Measurements from ENCODE around the gene FAM181A. TPM values are rescaled to one million over a fixed set of nuclear protein-coding genes. Genes with fewer than 3 reads are reported as not detected.
A peak's percentile ranks its signal among the peaks of the same experiment; 100 is the strongest.

FAM181A gene
- total RNA-seq, 2 experiments from 2014 or later = not detected

DNA sequence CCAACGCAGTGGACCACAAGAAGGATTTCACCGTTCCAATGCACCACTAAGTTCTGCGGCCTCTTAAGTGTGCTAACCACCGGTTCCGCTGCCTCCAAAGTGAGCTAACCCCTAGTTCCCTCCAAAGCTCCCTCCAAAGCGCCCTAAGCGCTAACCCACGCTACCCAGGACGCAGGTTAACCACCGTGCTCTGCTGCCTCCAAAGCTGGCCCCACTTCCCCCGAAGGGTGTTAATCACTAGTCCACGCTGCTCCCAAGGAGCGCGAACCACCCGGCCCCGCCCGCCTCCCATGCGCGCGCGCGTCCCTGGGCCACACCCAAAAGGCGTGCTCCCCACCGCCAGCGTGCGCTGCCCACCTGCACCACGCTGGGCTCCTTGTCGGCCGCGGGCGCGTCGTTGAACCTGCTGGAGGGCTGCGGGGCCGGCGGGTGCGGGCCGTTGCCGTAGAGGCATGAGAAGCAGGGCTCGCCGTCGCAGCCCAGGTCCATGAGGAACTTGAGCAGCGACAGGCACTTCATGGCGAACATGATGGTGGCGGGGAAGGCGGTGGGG lies 11.7 kb downstream of the FAM181A start:
- peaks cover 20% of the 10 kb centered on the region for H3K27me3 Mint-ChIP-seq
- no peak for TF ChIP-seq CTCF (IDR thresholded peaks at IDR 0.05)
- H3K36me3 Mint-ChIP-seq (ENCODE audit: low read depth) = peaks cover 8% of the 10 kb centered on the region
- peaks cover 12% of the 10 kb centered on the region for H3K4me1 Mint-ChIP-seq (ENCODE audit: low read depth)
- intact Hi-C loops (cut with micrococcal nuclease) = no loop called here
- DNase-seq (no peak), ATAC-seq (no peak)
- H3K27ac Mint-ChIP-seq = no peak overlapping the region
- H3K9me3 Mint-ChIP-seq = no peaks in the 10 kb centered on the region
- peak overlapping the region; percentile 49 for H3K4me3 Mint-ChIP-seq
- CTCF ChIA-PET = interaction anchor here (0.8 to 11.8 kb wide), 24 partner anchors 8 to 241 kb away, joined by 3 to 437 read pairs (median 18); partner anchors contain the start of genes ASB2, CCDC197, DDX24 and IFI27L1
- POLR2A ChIA-PET = interaction anchor here (1.1 to 1.6 kb wide), 3 partner anchors 29 to 66 kb away, joined by 3 to 4 read pairs (median 3); no protein-coding TSS in a partner anchor

- ChIA-PET CTCF (interaction anchor here (0.6 to 11.8 kb wide), 41 partner anchors 9 to 252 kb away, joined by 3 to 437 read pairs (median 7); partner anchors contain the start of genes ASB2, CCDC197, DDX24 and IFI27L1), POLR2A (interaction anchor here (0.6 to 2.6 kb wide), 16 partner anchors 11 to 88 kb away, joined by 3 to 9 read pairs (median 4); partner anchors contain the start of gene CCDC197)
- Mint-ChIP-seq H3K27me3 (peaks cover 20% of the 10 kb centered on the region), H3K27ac (peak overlapping the region; percentile 34), H3K4me1 (ENCODE audit: low read depth) (peaks cover 12% of the 10 kb centered on the region), H3K9me3 (no peaks in the 10 kb centered on the region), H3K36me3 (ENCODE audit: low read depth) (peaks cover 8% of the 10 kb centered on the region), H3K4me3 (peak overlapping the region; percentile 49)
- TF ChIP-seq CTCF (IDR thresholded peaks at IDR 0.05) = peak; percentile 99
- intact Hi-C loops (cut with micrococcal nuclease) = loop anchor here (2.0 to 5.0 kb wide), 2 partner anchors 38 to 65 kb away; partner anchors contain the start of gene ASB2
- ATAC-seq (peak; percentile 95), DNase-seq (peak; percentile 93)
These were observed 12.4 kb downstream of the FAM181A start for GRCh38 chr14:93939304-93940229.

GRCh38 chr14:93940437-93940836 lies 13.3 kb downstream of the FAM181A start:
- Mint-ChIP-seq H3K9me3 (no peaks in the 10 kb centered on the region), H3K4me3 (no peak overlapping the region), H3K27ac (peak overlapping the region; percentile 25), H3K4me1 (ENCODE audit: low read depth) (peaks cover 12% of the 10 kb centered on the region), H3K27me3 (peaks cover 20% of the 10 kb centered on the region), H3K36me3 (ENCODE audit: low read depth) (peaks cover 8% of the 10 kb centered on the region)
- DNase-seq (no peak), ATAC-seq (no peak)
- ChIA-PET POLR2A (interaction anchor here (0.6 to 2.6 kb wide), 13 partner anchors 10 to 87 kb away, joined by 3 to 9 read pairs (median 5); partner anchors contain the start of gene CCDC197), CTCF (interaction anchor here (0.8 to 11.8 kb wide), 31 partner anchors 9 to 243 kb away, joined by 3 to 437 read pairs (median 11); partner anchors contain the start of genes ASB2, CCDC197, DDX24 and IFI27L1)
- TF ChIP-seq CTCF (IDR thresholded peaks at IDR 0.05) = no peak
- intact Hi-C loops (cut with micrococcal nuclease) = loop anchor here (2.0 to 5.0 kb wide), 2 partner anchors 37 to 64 kb away; partner anchors contain the start of gene ASB2

GRCh38 chr14:93941293-93941910 lies 14.3 kb downstream of the FAM181A start:
- Mint-ChIP-seq H3K27ac (no peak overlapping the region), H3K27me3 (peaks cover 18% of the 10 kb centered on the region), H3K4me1 (ENCODE audit: low read depth) (peaks cover 12% of the 10 kb centered on the region), H3K4me3 (no peak overlapping the region), H3K9me3 (no peaks in the 10 kb centered on the region), H3K36me3 (ENCODE audit: low read depth) (peaks cover 8% of the 10 kb centered on the region)
- ChIA-PET CTCF (interaction anchor here (1.2 to 11.8 kb wide), 8 partner anchors 11 to 139 kb away, joined by 3 to 437 read pairs (median 56); partner anchors contain the start of genes ASB2, CCDC197, DDX24 and IFI27L1), POLR2A (interaction anchor here (2.6 kb wide), 1 partner anchor 9 kb away, joined by 6 read pairs; no protein-coding TSS in a partner anchor)
- no peak for DNase-seq
- no peak for TF ChIP-seq CTCF (IDR thresholded peaks at IDR 0.05)
- intact Hi-C loops (cut with micrococcal nuclease) = loop anchor here (2.0 to 5.0 kb wide), 2 partner anchors 36 to 63 kb away; partner anchors contain the start of gene ASB2
- no peak for ATAC-seq

Data from activated CD8-positive, alpha-beta T cell treated with anti-CD3 and anti-CD28 coated beads for 36 hours (primary cell).